ENCODE data around the gene NTNG2.

The NTNG2 gene

GRCh38 chr9:132249690-132250089 is 87.8 kb downstream of the NTNG2 start:
- TF ChIP-seq CTCF (IDR thresholded peaks at IDR 0.05; ENCODE audit: insufficient read depth, low read length, poor library complexity, severe bottlenecking), result no peak
- no peak for DNase-seq (ENCODE audit: extremely low read depth, insufficient read length)
- Histone ChIP-seq H3K4me3 (replicated peaks; ENCODE audit: low read depth, low read length) (no peak overlapping the region), H3K27me3 (replicated peaks; ENCODE audit: control insufficient read depth, insufficient read depth, low read length) (peaks cover 1% of the 10 kb centered on the region; the same call in 1 of the 2 replicates), H3K36me3 (ENCODE audit: control insufficient read depth, insufficient read depth, low read length) (no peaks in the 10 kb centered on the region)

- Histone ChIP-seq H3K36me3 (ENCODE audit: control insufficient read depth, insufficient read depth, low read length) (no peaks in the 10 kb centered on the region), H3K27me3 (replicated peaks; ENCODE audit: control insufficient read depth, insufficient read depth, low read length) (peaks cover 1% of the 10 kb centered on the region; the same call in 1 of the 2 replicates), H3K4me3 (replicated peaks; ENCODE audit: low read depth, low read length) (no peak overlapping the region)
- TF ChIP-seq CTCF (IDR thresholded peaks at IDR 0.05; ENCODE audit: insufficient read depth, low read length, poor library complexity, severe bottlenecking), result no peak
- DNase-seq (ENCODE audit: extremely low read depth, insufficient read length), result no peak
Observed at GRCh38 chr9:132250324-132251262, 88.7 kb downstream of the NTNG2 start.

GRCh38 chr9:132260846-132261245 is 99.0 kb downstream of the NTNG2 start:
- no peak for TF ChIP-seq CTCF (IDR thresholded peaks at IDR 0.05; ENCODE audit: insufficient read depth, low read length, poor library complexity, severe bottlenecking)
- no peak for DNase-seq (ENCODE audit: extremely low read depth, insufficient read length)
- H3K4me3 ChIP-seq (replicated peaks; ENCODE audit: low read depth, low read length), result no peak overlapping the region
- H3K36me3 ChIP-seq (ENCODE audit: control insufficient read depth, insufficient read depth, low read length), result peaks cover 11% of the 10 kb centered on the region
- no peaks in the 10 kb centered on the region; the same call in 1 of the 2 replicates for H3K27me3 ChIP-seq (replicated peaks; ENCODE audit: control insufficient read depth, insufficient read depth, low read length)

- Histone ChIP-seq H3K4me3 (replicated peaks; ENCODE audit: low read depth, low read length) (no peak overlapping the region), H3K27me3 (replicated peaks; ENCODE audit: control insufficient read depth, insufficient read depth, low read length) (no peaks in the 10 kb centered on the region), H3K36me3 (ENCODE audit: control insufficient read depth, insufficient read depth, low read length) (peaks cover 24% of the 10 kb centered on the region)
- no peak for TF ChIP-seq CTCF (IDR thresholded peaks at IDR 0.05; ENCODE audit: insufficient read depth, low read length, poor library complexity, severe bottlenecking)
- DNase-seq (ENCODE audit: extremely low read depth, insufficient read length), result no peak
Observed at GRCh38 chr9:132266017-132266416, 104.2 kb downstream of the NTNG2 start.

GRCh38 chr9:132267660-132268059 is 105.8 kb downstream of the NTNG2 start:
- no peak for DNase-seq (ENCODE audit: extremely low read depth, insufficient read length)
- TF ChIP-seq CTCF (IDR thresholded peaks at IDR 0.05; ENCODE audit: insufficient read depth, low read length, poor library complexity, severe bottlenecking), result no peak
- peaks cover 33% of the 10 kb centered on the region for H3K36me3 ChIP-seq (ENCODE audit: control insufficient read depth, insufficient read depth, low read length)

More at GRCh38 chr9:132267660-132268059, 105.8 kb downstream of the NTNG2 start:
- H3K4me3 ChIP-seq (replicated peaks; ENCODE audit: low read depth, low read length), result no peak overlapping the region
- no peaks in the 10 kb centered on the region for H3K27me3 ChIP-seq (replicated peaks; ENCODE audit: control insufficient read depth, insufficient read depth, low read length)

Data from GM06990 (cell line).